Activated B cell treated with CpG ODN at 0.5 μM for 24 hours (primary cell): ENCODE results near the gene LMBR1. TPM values are rescaled to one million over a fixed set of nuclear protein-coding genes. Genes with fewer than 3 reads are reported as not detected.
"Not testable (repeated sequence)": the region's sequence is repeated elsewhere in the genome, so short reads cannot be mapped to it uniquely, and the experiment has no call there.

ENCODE experiments used
- ATAC-seq: fragments of 200-7000 bp; cut with Tn5 transposase; one replicate; pipeline ENCODE4 v1.10.0; 2021; ENCODE audit warnings: low read depth, mild to moderate bottlenecking, moderate library complexity
- CTCF ChIA-PET: fragments of 350-600 bp; sonication (Branson Sonifier 250); formaldehyde crosslinking; loops from one replicate; lab custom pipeline; 2021; ENCODE audit warnings: antibody characterized with exemption; lab: Charles Lee
- POLR2A ChIA-PET: fragments of 350-600 bp; sonication (Branson Sonifier 250); formaldehyde crosslinking; loops from one replicate; lab custom pipeline; 2021; ENCODE audit warnings: antibody characterized with exemption; lab: Charles Lee
- DNase-seq: peaks from one replicate; pipeline ENCODE4 v3.0.0; 2022
- H3K27ac Mint-ChIP-seq: one replicate; pipeline ENCODE4 v1.8.0; 2020; ENCODE audit warnings: mixed read lengths
- H3K27me3 Mint-ChIP-seq: one replicate; pipeline ENCODE4 v1.8.0; 2021; ENCODE audit warnings: mixed read lengths
- H3K36me3 Mint-ChIP-seq: one replicate; pipeline ENCODE4 v1.8.0; 2021; ENCODE audit warnings: low read depth, mixed read lengths
- H3K4me1 Mint-ChIP-seq: one replicate; pipeline ENCODE4 v1.8.0; 2021; ENCODE audit warnings: mixed read lengths
- H3K4me3 Mint-ChIP-seq: one replicate; pipeline ENCODE4 v1.8.0; 2020; ENCODE audit warnings: mild to moderate bottlenecking, mixed read lengths
- H3K9me3 Mint-ChIP-seq: one replicate; pipeline ENCODE4 v1.8.0; 2020; ENCODE audit warnings: mixed read lengths
- CTCF ChIP-seq: fragments of 200-600 bp; IDR thresholded peaks from one replicate; pipeline ENCODE4 v1.8.0; 2022; ENCODE audit warnings: antibody characterized with exemption, mild to moderate bottlenecking
- intact Hi-C: fragments of 100-400 bp; cut with micrococcal nuclease; formaldehyde crosslinking; loops from one replicate; pipeline ENCODE4 v1.15.1; 2024
- total RNA-seq: library from RNA; stranded (reverse); gene quantifications from 2 replicates; pipeline ENCODE4 v1.2.3, GENCODE V29; 2022

LMBR1 gene
- total RNA-seq, 1 donor from 2014 or later = 67.9 TPM

GRCh38 chr7:156920487-156921373, 27.7 kb upstream of the LMBR1 start:
- H3K4me3 Mint-ChIP-seq, CTCF ChIA-PET, H3K9me3 Mint-ChIP-seq, H3K36me3 Mint-ChIP-seq, H3K27ac Mint-ChIP-seq, DNase-seq, ATAC-seq, intact Hi-C loops: not testable (repeated sequence)
- POLR2A ChIA-PET = interaction anchor here (1.2 kb wide), 1 partner anchor 27 kb away, joined by 4 read pairs; the partner anchor contains the start of gene LMBR1
- Mint-ChIP-seq H3K4me1 (peaks cover 22% of the 10 kb centered on the region), H3K27me3 (peaks cover 32% of the 10 kb centered on the region)

GRCh38 chr7:156920076-156920475, 27.1 kb upstream of the LMBR1 start:
- no peak for ATAC-seq
- intact Hi-C loops = no loop called here
- H3K4me3 Mint-ChIP-seq = no peak overlapping the region
- H3K4me1 Mint-ChIP-seq = peaks cover 22% of the 10 kb centered on the region
- DNase-seq = no peak
- H3K27ac Mint-ChIP-seq = no peak overlapping the region
- H3K9me3 Mint-ChIP-seq = no peaks in the 10 kb centered on the region
- no peak for TF ChIP-seq CTCF
- POLR2A ChIA-PET = no interaction called here
- H3K36me3 Mint-ChIP-seq = no peaks in the 10 kb centered on the region
- CTCF ChIA-PET = no interaction called here
- H3K27me3 Mint-ChIP-seq = peaks cover 38% of the 10 kb centered on the region

GRCh38 chr7:156919132-156919713, 26.2 kb upstream of the LMBR1 start:
- Mint-ChIP-seq H3K27me3 (peaks cover 37% of the 10 kb centered on the region), H3K4me1 (peaks cover 22% of the 10 kb centered on the region), H3K27ac (no peak overlapping the region), H3K36me3 (no peaks in the 10 kb centered on the region), H3K9me3 (no peaks in the 10 kb centered on the region), H3K4me3 (no peak overlapping the region)
- intact Hi-C loops = no loop called here
- no peak for TF ChIP-seq CTCF
- ATAC-seq (no peak), DNase-seq (no peak)
- CTCF ChIA-PET = no interaction called here
- POLR2A ChIA-PET = no interaction called here

GRCh38 chr7:156918635-156919034, 25.7 kb upstream of the LMBR1 start:
- Mint-ChIP-seq H3K36me3 (no peaks in the 10 kb centered on the region), H3K27me3 (peaks cover 37% of the 10 kb centered on the region), H3K9me3 (no peaks in the 10 kb centered on the region), H3K4me3 (no peak overlapping the region), H3K4me1 (peaks cover 22% of the 10 kb centered on the region), H3K27ac (no peak overlapping the region)
- ChIA-PET POLR2A (no interaction called here), CTCF (no interaction called here)
- TF ChIP-seq CTCF = no peak
- DNase-seq (no peak), ATAC-seq (no peak)
- intact Hi-C loops = no loop called here

- POLR2A ChIA-PET = not testable (repeated sequence)
These were observed 16.7 kb upstream of the LMBR1 start for GRCh38 chr7:156909574-156910252.

More at GRCh38 chr7:156909574-156910252, 16.7 kb upstream of the LMBR1 start:
- intact Hi-C loops = loop anchor here (2.0 to 10.0 kb wide), 3 partner anchors 341 to 433 kb away; no protein-coding TSS in a partner anchor
- ATAC-seq, H3K27me3 Mint-ChIP-seq, CTCF ChIA-PET, H3K27ac Mint-ChIP-seq, H3K4me3 Mint-ChIP-seq, H3K36me3 Mint-ChIP-seq, DNase-seq, H3K9me3 Mint-ChIP-seq, H3K4me1 Mint-ChIP-seq: not testable (repeated sequence)
